ENCODE measurements around the gene NT5C2.

DNA sequence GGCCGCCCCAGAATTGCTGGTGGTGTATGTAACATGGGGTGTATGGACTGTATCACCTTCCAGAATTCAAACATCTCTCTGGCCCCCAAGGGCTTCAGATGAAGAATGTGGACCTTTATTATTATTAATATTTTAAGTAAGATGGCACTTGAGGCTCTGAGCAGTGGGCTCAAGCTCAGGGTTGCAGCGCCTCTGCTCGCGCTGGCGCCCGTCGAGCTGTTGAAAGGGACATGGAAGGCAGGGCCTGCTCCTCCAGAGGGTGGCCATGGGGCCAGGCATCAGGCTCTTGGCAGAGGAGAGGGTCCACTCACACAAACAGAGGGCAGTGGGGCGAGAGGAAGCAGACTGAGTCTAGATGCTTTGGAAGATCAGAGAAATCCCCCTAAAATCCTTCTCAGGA is 120.2 kb downstream of the NT5C2 start:
- no peak for TF ChIP-seq CTCF (IDR thresholded peaks at IDR 0.05; ENCODE audit: borderline replicate concordance, extremely low read depth, low read length, poor library complexity, severe bottlenecking)
- TF ChIP-seq EZH2 (IDR thresholded peaks at IDR 0.05; ENCODE audit: borderline replicate concordance, low read depth, low read length, severe bottlenecking) = no peak

Data from DND-41 (cell line).